ENCODE measurements around the gene KLHL11. TPM values are rescaled to one million over a fixed set of nuclear protein-coding genes. Genes with fewer than 3 reads are reported as not detected.

The KLHL11 gene
- total and polyA plus RNA-seq, 11 donors = 1.1 to 5.9 (median 3.4) TPM

DNA sequence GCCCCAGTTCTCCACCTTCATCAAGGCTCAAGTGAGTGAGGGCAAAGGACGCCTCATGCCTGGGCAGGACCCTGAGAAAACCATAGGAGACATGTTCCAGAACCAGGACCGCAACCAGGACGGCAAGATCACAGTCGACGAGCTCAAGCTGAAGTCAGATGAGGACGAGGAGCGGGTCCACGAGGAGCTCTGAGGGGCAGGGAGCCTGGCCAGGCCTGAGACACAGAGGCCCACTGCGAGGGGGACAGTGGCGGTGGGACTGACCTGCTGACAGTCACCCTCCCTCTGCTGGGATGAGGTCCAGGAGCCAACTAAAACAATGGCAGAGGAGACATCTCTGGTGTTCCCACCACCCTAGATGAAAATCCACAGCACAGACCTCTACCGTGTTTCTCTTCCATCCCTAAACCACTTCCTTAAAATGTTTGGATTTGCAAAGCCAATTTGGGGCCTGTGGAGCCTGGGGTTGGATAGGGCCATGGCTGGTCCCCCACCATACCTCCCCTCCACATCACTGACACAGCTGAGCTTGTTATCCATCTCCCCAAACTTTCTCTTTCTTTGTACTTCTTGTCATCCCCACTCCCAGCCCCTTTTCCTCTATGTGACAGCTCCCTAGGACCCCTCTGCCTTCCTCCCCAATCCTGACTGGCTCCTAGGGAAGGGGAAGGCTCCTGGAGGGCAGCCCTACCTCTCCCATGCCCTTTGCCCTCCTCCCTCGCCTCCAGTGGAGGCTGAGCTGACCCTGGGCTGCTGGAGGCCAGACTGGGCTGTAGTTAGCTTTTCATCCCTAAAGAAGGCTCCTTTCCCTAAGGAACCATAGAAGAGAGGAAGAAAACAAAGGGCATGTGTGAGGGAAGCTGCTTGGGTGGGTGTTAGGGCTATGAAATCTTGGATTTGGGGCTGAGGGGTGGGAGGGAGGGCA is 42.7 kb downstream of the KLHL11 start:
- DNase-seq = peak in 1 of 5 donors; percentile 6

DNA sequence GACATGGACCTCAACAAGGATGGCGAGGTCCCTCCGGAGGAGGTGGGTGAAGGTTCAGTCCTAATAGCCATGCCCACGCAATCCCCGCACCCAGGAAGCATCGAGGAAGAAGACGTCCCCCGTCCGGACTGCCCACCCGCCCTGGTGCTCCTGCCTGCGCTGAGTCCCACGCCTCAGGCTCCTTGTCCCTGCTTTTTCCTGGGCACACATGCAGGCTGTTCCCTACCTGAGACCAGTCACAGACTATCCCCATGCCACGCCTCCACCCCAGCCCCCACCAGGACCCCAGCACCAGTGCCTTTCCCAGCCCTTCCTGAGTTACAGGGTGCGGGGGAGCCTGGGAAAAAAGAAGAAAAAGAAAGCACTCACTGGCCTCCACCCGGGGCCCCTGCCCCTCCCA is 43.4 kb downstream of the KLHL11 start:
- TF ChIP-seq, protein P1, sequence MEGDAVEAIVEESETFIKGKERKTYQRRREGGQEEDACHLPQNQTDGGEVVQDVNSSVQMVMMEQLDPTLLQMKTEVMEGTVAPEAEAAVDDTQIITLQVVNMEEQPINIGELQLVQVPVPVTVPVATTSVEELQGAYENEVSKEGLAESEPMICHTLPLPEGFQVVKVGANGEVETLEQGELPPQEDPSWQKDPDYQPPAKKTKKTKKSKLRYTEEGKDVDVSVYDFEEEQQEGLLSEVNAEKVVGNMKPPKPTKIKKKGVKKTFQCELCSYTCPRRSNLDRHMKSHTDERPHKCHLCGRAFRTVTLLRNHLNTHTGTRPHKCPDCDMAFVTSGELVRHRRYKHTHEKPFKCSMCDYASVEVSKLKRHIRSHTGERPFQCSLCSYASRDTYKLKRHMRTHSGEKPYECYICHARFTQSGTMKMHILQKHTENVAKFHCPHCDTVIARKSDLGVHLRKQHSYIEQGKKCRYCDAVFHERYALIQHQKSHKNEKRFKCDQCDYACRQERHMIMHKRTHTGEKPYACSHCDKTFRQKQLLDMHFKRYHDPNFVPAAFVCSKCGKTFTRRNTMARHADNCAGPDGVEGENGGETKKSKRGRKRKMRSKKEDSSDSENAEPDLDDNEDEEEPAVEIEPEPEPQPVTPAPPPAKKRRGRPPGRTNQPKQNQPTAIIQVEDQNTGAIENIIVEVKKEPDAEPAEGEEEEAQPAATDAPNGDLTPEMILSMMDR (IDR thresholded peaks at IDR 0.05) = no peak
- no peak for TF ChIP-seq POLR2A (IDR thresholded peaks at IDR 0.05)
- intact Hi-C loops (cut with DNase I) = loop anchor here in 1 of 10 donors (10.0 kb wide), 1 partner anchor 63 kb away; no protein-coding TSS in a partner anchor
- 87 to 91% (median 90%) methylated on average over 6 to 14 of the region's 14 CpGs for WGBS, 4 donors

More for the DNA sequence above, 42.7 kb downstream of the KLHL11 start:
- 77 to 81% (median 80%) methylated on average over 12 of the region's 12 CpGs for WGBS, 4 donors
- TF ChIP-seq, protein P1 (IDR thresholded peaks at IDR 0.05) = no peak
- TF ChIP-seq POLR2A (IDR thresholded peaks at IDR 0.05) = no peak
- Histone ChIP-seq H3K27ac (no peak overlapping the region), H3K27me3 (no peaks in the 10 kb centered on the region), H3K9me3 (no peaks in the 10 kb centered on the region), H3K4me3 (no peak overlapping the region), H3K36me3 (peaks cover 0 to 29% (median 25%) of the 10 kb centered on the region in 9 donors), H3K4me1 (no peaks in the 10 kb centered on the region)
- no peak for ATAC-seq
- intact Hi-C loops (cut with DNase I) = loop anchor here in 1 of 10 donors (10.0 kb wide), 1 partner anchor 62 kb away; no protein-coding TSS in a partner anchor

DNA sequence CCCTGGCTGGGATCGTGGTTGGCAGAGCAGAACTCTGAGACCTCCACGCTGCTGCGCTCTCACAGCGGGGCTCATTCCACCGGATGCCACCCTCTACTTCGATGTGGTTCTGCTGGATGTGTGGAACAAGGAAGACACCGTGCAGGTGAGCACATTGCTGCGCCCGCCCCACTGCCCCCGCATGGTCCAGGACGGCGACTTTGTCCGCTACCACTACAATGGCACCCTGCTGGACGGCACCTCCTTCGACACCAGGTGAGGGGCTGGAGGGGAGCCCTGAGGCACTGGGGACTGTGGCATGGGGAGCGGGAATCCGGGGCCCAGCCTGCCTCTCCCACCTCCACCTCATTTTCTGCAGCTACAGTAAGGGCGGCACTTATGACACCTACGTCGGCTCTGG is 47.2 kb downstream of the KLHL11 start:
- H3K27me3 ChIP-seq = no peaks in the 10 kb centered on the region
- no peak overlapping the region for H3K27ac ChIP-seq
- H3K4me3 ChIP-seq = no peak overlapping the region
- peaks cover 0 to 3% (median 0%) of the 10 kb centered on the region in 9 donors for H3K36me3 ChIP-seq
- peaks cover 0 to 4% (median 0%) of the 10 kb centered on the region in 12 donors for H3K4me1 ChIP-seq
- WGBS, 4 donors = 96 to 98% (median 97%) methylated on average over 20 of the region's 20 CpGs
- TF ChIP-seq, protein P1 (IDR thresholded peaks at IDR 0.05) = no peak
- no peak for TF ChIP-seq POLR2A (IDR thresholded peaks at IDR 0.05)
- ATAC-seq = no peak
- intact Hi-C loops (cut with DNase I) = loop anchor here in 1 of 10 donors (10.0 kb wide), 1 partner anchor 67 kb away; no protein-coding TSS in a partner anchor
- H3K9me3 ChIP-seq = no peaks in the 10 kb centered on the region
- no peak for DNase-seq

More for the DNA sequence above, 43.4 kb downstream of the KLHL11 start:
- Histone ChIP-seq H3K36me3 (peaks cover 0 to 23% (median 18%) of the 10 kb centered on the region in 9 donors), H3K4me1 (no peaks in the 10 kb centered on the region), H3K27ac (no peak overlapping the region), H3K9me3 (no peaks in the 10 kb centered on the region), H3K27me3 (no peaks in the 10 kb centered on the region), H3K4me3 (no peak overlapping the region)
- ATAC-seq (peak in 1 of 4 donors; percentile 3), DNase-seq (no peak)
